Adipocyte (in vitro differentiated cells): ENCODE data around the gene KRT25.

Experiments
- DNase-seq: peaks from one replicate; pipeline ENCODE4 v3.0.0-alpha.2; 2015; ENCODE audit warnings: low read depth
- H3K27me3 ChIP-seq: replicated peaks from 2 replicates; pipeline ENCODE4 v1.7.0; 2013; ENCODE audit warnings: mild to moderate bottlenecking, low read length, moderate library complexity; ENCODE audit not compliant: control insufficient read depth, insufficient read depth
- H3K36me3 ChIP-seq: 2 replicates; pipeline ENCODE4 v1.7.0; 2013; ENCODE audit warnings: low read length, mild to moderate bottlenecking, moderate library complexity; ENCODE audit not compliant: control insufficient read depth, insufficient read depth, severe bottlenecking
- H3K4me1 ChIP-seq: 2 replicates; pipeline ENCODE4 v1.7.0; 2013; ENCODE audit warnings: mild to moderate bottlenecking, low read length, moderate library complexity; ENCODE audit not compliant: control insufficient read depth, insufficient read depth
- H3K4me3 ChIP-seq: 2 replicates; pipeline ENCODE4 v1.7.0; 2013; ENCODE audit warnings: mild to moderate bottlenecking, low read length, moderate library complexity
- H3K9ac ChIP-seq: 2 replicates; pipeline ENCODE4 v1.7.0; 2013; ENCODE audit warnings: mild to moderate bottlenecking, low read length, moderate library complexity
- H3K9me3 ChIP-seq: 2 replicates; pipeline ENCODE4 v1.7.0; 2013; ENCODE audit warnings: mild to moderate bottlenecking, low read length, moderate library complexity; ENCODE audit not compliant: control insufficient read depth

KRT25 gene

GRCh38 chr17:40782450-40782849 is 27.3 kb upstream of the KRT25 start, which contains the start of gene KRT27:
TSS of gene KRT27 (minus strand) at chr17:40782550. CDS start at chr17:40782493, 57 bp downstream.
- no peak within 1 kb of the TSS for H3K4me3 ChIP-seq
- no peak within 1 kb of the TSS for H3K9ac ChIP-seq
- DNase-seq, result no peak
- no peaks in the 10 kb centered on the region for H3K9me3 ChIP-seq
- H3K27me3 ChIP-seq, result peaks cover 1% of the 10 kb centered on the region
- peaks cover 4% of the 10 kb centered on the region for H3K4me1 ChIP-seq
- no peaks in the 10 kb centered on the region for H3K36me3 ChIP-seq

GRCh38 chr17:40779181-40779909 is 24.2 kb upstream of the KRT25 start:
- H3K9me3 ChIP-seq, result no peaks in the 10 kb centered on the region
- no peak overlapping the region for H3K9ac ChIP-seq
- DNase-seq, result no peak
- H3K4me3 ChIP-seq, result peak overlapping the region; percentile 58
- H3K4me1 ChIP-seq, result peaks cover 4% of the 10 kb centered on the region
- no peaks in the 10 kb centered on the region for H3K36me3 ChIP-seq
- peaks cover 16% of the 10 kb centered on the region for H3K27me3 ChIP-seq

GRCh38 chr17:40778461-40778860 is 23.3 kb upstream of the KRT25 start:
- peaks cover 16% of the 10 kb centered on the region for H3K27me3 ChIP-seq
- no peak for DNase-seq
- H3K36me3 ChIP-seq, result no peaks in the 10 kb centered on the region
- H3K4me1 ChIP-seq, result peaks cover 4% of the 10 kb centered on the region
- H3K9me3 ChIP-seq, result no peaks in the 10 kb centered on the region
- H3K4me3 ChIP-seq, result no peak overlapping the region
- no peak overlapping the region for H3K9ac ChIP-seq

- H3K4me1 ChIP-seq, result peaks cover 4% of the 10 kb centered on the region
Measured at GRCh38 chr17:40777971-40778370, 22.8 kb upstream of the KRT25 start.

GRCh38 chr17:40777459-40777858 is 22.3 kb upstream of the KRT25 start:
- DNase-seq, result no peak
- Histone ChIP-seq H3K36me3 (no peaks in the 10 kb centered on the region), H3K9me3 (no peaks in the 10 kb centered on the region), H3K9ac (no peak overlapping the region), H3K4me3 (no peak overlapping the region), H3K4me1 (peaks cover 4% of the 10 kb centered on the region), H3K27me3 (peaks cover 16% of the 10 kb centered on the region)

More at GRCh38 chr17:40777971-40778370, 22.8 kb upstream of the KRT25 start:
- no peak overlapping the region for H3K4me3 ChIP-seq
- peaks cover 16% of the 10 kb centered on the region for H3K27me3 ChIP-seq
- H3K9ac ChIP-seq, result no peak overlapping the region
- H3K9me3 ChIP-seq, result no peaks in the 10 kb centered on the region
- H3K36me3 ChIP-seq, result no peaks in the 10 kb centered on the region
- DNase-seq, result no peak

GRCh38 chr17:40775945-40776344 is 20.8 kb upstream of the KRT25 start:
- Histone ChIP-seq H3K27me3 (peaks cover 24% of the 10 kb centered on the region), H3K4me1 (peaks cover 4% of the 10 kb centered on the region)

GRCh38 chr17:40772101-40772500 is 17.0 kb upstream of the KRT25 start, which contains the start of gene KRT26:
TSS of gene KRT26 (minus strand) at chr17:40772201. CDS start at chr17:40772113, 88 bp downstream.
- Histone ChIP-seq H3K27me3 (peaks cover 24% of the 10 kb centered on the region), H3K4me1 (no peaks in the 10 kb centered on the region), H3K9me3 (no peaks in the 10 kb centered on the region), H3K36me3 (no peaks in the 10 kb centered on the region), H3K4me3 (no peak within 1 kb of the TSS), H3K9ac (no peak within 1 kb of the TSS)
- no peak for DNase-seq

More at GRCh38 chr17:40775945-40776344, 20.8 kb upstream of the KRT25 start:
- no peak for DNase-seq
- no peak overlapping the region for H3K4me3 ChIP-seq
- H3K9ac ChIP-seq, result no peak overlapping the region
- no peaks in the 10 kb centered on the region for H3K9me3 ChIP-seq
- no peaks in the 10 kb centered on the region for H3K36me3 ChIP-seq

- Histone ChIP-seq H3K9me3 (peaks cover 48% of the 10 kb centered on the region), H3K4me1 (no peaks in the 10 kb centered on the region), H3K4me3 (no peak overlapping the region), H3K27me3 (no peaks in the 10 kb centered on the region), H3K36me3 (no peaks in the 10 kb centered on the region), H3K9ac (no peak overlapping the region)
- DNase-seq, result no peak
Measured at GRCh38 chr17:40765657-40766056, 10.5 kb upstream of the KRT25 start.

GRCh38 chr17:40763752-40764151 is 8.6 kb upstream of the KRT25 start:
- no peak for DNase-seq
- H3K36me3 ChIP-seq, result no peaks in the 10 kb centered on the region
- no peaks in the 10 kb centered on the region for H3K27me3 ChIP-seq
- no peak overlapping the region for H3K9ac ChIP-seq
- no peaks in the 10 kb centered on the region for H3K4me1 ChIP-seq
- no peak overlapping the region for H3K4me3 ChIP-seq
- peaks cover 67% of the 10 kb centered on the region for H3K9me3 ChIP-seq

GRCh38 chr17:40760105-40761016 is 5.2 kb upstream of the KRT25 start:
- H3K9me3 ChIP-seq, result peaks cover 75% of the 10 kb centered on the region
- no peak for DNase-seq
- no peaks in the 10 kb centered on the region for H3K4me1 ChIP-seq
- no peaks in the 10 kb centered on the region for H3K27me3 ChIP-seq
- H3K4me3 ChIP-seq, result no peak overlapping the region
- no peaks in the 10 kb centered on the region for H3K36me3 ChIP-seq
- H3K9ac ChIP-seq, result no peak overlapping the region

GRCh38 chr17:40753804-40754203 is 1.3 kb downstream of the KRT25 start:
- no peak for DNase-seq
- Histone ChIP-seq H3K9me3 (peaks cover 12% of the 10 kb centered on the region), H3K36me3 (no peaks in the 10 kb centered on the region), H3K4me3 (no peak overlapping the region), H3K4me1 (no peaks in the 10 kb centered on the region), H3K27me3 (peaks cover 18% of the 10 kb centered on the region), H3K9ac (no peak overlapping the region)
